Measurements from ENCODE around the gene SULT4A1.
"Not testable (repeated sequence)": the region's sequence is repeated elsewhere in the genome, so short reads cannot be mapped to it uniquely, and the experiment has no call there.

The SULT4A1 gene

DNA sequence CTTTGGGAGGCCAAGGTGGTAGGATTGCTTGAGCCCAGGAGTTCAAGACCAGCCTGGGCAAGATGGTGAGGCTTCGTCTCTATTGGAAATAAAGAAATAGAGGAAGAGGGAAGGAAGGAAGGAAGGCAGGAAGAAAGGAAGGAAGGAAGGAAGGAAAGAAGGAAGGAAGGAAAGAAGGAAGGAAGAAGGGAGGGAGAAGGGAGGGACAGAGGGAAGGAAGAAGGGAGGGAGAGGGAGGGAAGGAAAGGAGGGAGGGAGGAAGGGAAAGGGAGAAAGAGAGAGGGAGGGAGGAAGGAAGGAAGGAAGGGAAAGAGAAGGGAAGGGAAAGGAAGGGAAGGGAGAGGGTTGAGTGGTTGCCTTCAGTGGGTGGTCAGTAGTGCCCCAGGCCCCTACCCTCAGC is 47.4 kb upstream of the SULT4A1 start:
- no peaks in the 10 kb centered on the region for H3K4me1 ChIP-seq (ENCODE audit: insufficient read depth, low read length, severe bottlenecking)
- H3K27ac ChIP-seq (ENCODE audit: low read depth, low read length, poor library complexity, severe bottlenecking): no peak overlapping the region
- no peaks in the 10 kb centered on the region; the same call in 1 of the 2 replicates for H3K27me3 ChIP-seq (ENCODE audit: insufficient read depth, low read length)
- H3K9me2 ChIP-seq (ENCODE audit: low read depth, low read length): no peaks in the 10 kb centered on the region
- no peaks in the 10 kb centered on the region for H3K36me3 ChIP-seq (ENCODE audit: insufficient read depth, low read length)
- no peak overlapping the region for H3K9ac ChIP-seq (ENCODE audit: low read length)
- no peak for TF ChIP-seq EZH2 (IDR thresholded peaks at IDR 0.05; ENCODE audit: borderline replicate concordance, low read length)
- TF ChIP-seq, protein P1, sequence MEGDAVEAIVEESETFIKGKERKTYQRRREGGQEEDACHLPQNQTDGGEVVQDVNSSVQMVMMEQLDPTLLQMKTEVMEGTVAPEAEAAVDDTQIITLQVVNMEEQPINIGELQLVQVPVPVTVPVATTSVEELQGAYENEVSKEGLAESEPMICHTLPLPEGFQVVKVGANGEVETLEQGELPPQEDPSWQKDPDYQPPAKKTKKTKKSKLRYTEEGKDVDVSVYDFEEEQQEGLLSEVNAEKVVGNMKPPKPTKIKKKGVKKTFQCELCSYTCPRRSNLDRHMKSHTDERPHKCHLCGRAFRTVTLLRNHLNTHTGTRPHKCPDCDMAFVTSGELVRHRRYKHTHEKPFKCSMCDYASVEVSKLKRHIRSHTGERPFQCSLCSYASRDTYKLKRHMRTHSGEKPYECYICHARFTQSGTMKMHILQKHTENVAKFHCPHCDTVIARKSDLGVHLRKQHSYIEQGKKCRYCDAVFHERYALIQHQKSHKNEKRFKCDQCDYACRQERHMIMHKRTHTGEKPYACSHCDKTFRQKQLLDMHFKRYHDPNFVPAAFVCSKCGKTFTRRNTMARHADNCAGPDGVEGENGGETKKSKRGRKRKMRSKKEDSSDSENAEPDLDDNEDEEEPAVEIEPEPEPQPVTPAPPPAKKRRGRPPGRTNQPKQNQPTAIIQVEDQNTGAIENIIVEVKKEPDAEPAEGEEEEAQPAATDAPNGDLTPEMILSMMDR (IDR thresholded peaks at IDR 0.05; ENCODE audit: low read length): no peak
- no peaks in the 10 kb centered on the region for H3K9me3 ChIP-seq (ENCODE audit: low read length)
- no peak overlapping the region for H3K4me3 ChIP-seq (ENCODE audit: low read depth, low read length, poor library complexity, severe bottlenecking)
- no peaks in the 10 kb centered on the region for H3F3A ChIP-seq (ENCODE audit: insufficient read depth, low read length)
- H2AFZ ChIP-seq (ENCODE audit: low read length): no peak overlapping the region
- H4K20me1 ChIP-seq (ENCODE audit: insufficient read depth, low read length): no peaks in the 10 kb centered on the region
- no peaks in the 10 kb centered on the region for H3K79me2 ChIP-seq (ENCODE audit: insufficient read depth, low read length)
- no peak overlapping the region for H3K4me2 ChIP-seq (ENCODE audit: low read length)

DNA sequence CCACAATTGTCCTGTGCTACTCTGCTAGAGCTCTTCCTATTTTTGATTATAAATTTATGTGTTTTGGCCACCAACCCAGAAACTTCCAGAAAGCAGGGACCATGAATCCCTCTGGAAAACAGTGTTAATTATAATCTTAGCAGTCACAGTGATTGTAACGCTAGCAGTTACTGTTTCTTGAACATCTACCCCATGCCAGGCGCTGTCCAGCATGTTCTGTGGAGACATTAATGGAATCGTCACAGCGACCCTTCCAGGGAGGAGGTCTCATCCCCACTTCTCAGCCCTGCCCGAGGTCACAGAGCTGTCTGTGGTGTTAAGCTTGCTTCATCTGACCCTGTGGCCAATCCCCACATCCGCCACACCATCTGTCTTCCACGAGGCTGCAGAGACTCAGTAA is 43.4 kb upstream of the SULT4A1 start:
- no peaks in the 10 kb centered on the region for H3K36me3 ChIP-seq (ENCODE audit: insufficient read depth, low read length)
- H3K79me2 ChIP-seq (ENCODE audit: insufficient read depth, low read length): no peaks in the 10 kb centered on the region
- no peaks in the 10 kb centered on the region for H3K9me2 ChIP-seq (ENCODE audit: low read depth, low read length)
- H3K4me2 ChIP-seq (ENCODE audit: low read length): no peak overlapping the region
- no peak overlapping the region for H3K4me3 ChIP-seq (ENCODE audit: low read depth, low read length, poor library complexity, severe bottlenecking)
- no peaks in the 10 kb centered on the region for H4K20me1 ChIP-seq (ENCODE audit: insufficient read depth, low read length)
- no peaks in the 10 kb centered on the region for H3K9me3 ChIP-seq (ENCODE audit: low read length)
- no peaks in the 10 kb centered on the region for H3F3A ChIP-seq (ENCODE audit: insufficient read depth, low read length)
- H3K27me3 ChIP-seq (ENCODE audit: insufficient read depth, low read length): no peaks in the 10 kb centered on the region; the same call in 1 of the 2 replicates
- TF ChIP-seq, protein P1 (IDR thresholded peaks at IDR 0.05; ENCODE audit: low read length): no peak
- no peak for TF ChIP-seq EZH2 (IDR thresholded peaks at IDR 0.05; ENCODE audit: borderline replicate concordance, low read length)
- no peak overlapping the region for H3K9ac ChIP-seq (ENCODE audit: low read length)
- H2AFZ ChIP-seq (ENCODE audit: low read length): no peak overlapping the region
- no peaks in the 10 kb centered on the region for H3K4me1 ChIP-seq (ENCODE audit: insufficient read depth, low read length, severe bottlenecking)
- no peak overlapping the region for H3K27ac ChIP-seq (ENCODE audit: low read depth, low read length, poor library complexity, severe bottlenecking)

DNA sequence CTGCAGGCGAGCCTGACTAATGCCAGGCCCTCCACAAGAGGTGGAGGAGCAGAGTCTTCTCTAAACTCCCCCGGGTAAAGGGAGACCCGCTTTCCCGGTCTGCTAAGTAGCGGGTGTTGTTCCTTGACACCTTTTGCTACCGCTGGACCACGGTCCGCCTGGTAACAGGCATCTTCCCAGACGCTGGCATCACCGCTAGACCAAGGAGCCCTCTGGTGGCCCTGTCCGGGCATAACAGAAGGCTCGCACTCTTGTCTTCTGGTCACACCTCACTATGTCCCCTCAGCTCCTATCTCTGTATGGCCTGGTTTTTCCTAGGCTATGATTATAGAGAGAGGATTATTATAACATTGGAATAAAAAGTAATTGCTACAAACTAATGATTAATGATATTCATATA is 42.1 kb upstream of the SULT4A1 start:
- H3K36me3 ChIP-seq (ENCODE audit: insufficient read depth, low read length): not testable (repeated sequence)

DNA sequence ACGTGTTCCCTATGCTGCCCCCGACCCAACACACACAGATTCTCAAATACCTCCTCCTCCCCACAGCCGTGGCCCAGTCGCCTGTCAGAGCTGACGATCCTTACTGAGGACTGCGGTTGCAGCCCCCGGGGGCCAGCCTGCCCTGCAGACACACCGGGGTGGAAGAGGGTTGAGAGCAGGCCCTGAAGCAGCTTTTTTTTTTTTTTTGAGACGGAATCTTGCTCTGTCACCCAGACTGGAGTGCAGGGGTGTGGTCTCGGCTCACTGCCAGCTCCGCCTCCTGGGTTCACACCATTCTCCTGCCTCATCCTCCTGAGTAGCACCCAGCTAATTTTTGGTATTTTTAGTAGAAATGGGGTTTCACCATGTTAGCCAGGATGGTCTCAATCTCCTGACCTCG is 40.7 kb upstream of the SULT4A1 start:
- H4K20me1 ChIP-seq (ENCODE audit: insufficient read depth, low read length); H3K4me3 ChIP-seq (ENCODE audit: low read depth, low read length, poor library complexity, severe bottlenecking); H3K4me2 ChIP-seq (ENCODE audit: low read length); H3K79me2 ChIP-seq (ENCODE audit: insufficient read depth, low read length); H3K36me3 ChIP-seq (ENCODE audit: insufficient read depth, low read length); H3K27ac ChIP-seq (ENCODE audit: low read depth, low read length, poor library complexity, severe bottlenecking); H3K9me3 ChIP-seq (ENCODE audit: low read length); H2AFZ ChIP-seq (ENCODE audit: low read length); H3K4me1 ChIP-seq (ENCODE audit: insufficient read depth, low read length, severe bottlenecking); H3K27me3 ChIP-seq (ENCODE audit: insufficient read depth, low read length); H3K9ac ChIP-seq (ENCODE audit: low read length); H3F3A ChIP-seq (ENCODE audit: insufficient read depth, low read length); H3K9me2 ChIP-seq (ENCODE audit: low read depth, low read length): not testable (repeated sequence)

More for the DNA sequence above, 42.1 kb upstream of the SULT4A1 start:
- not testable (repeated sequence) for H2AFZ ChIP-seq (ENCODE audit: low read length); H4K20me1 ChIP-seq (ENCODE audit: insufficient read depth, low read length); H3K9ac ChIP-seq (ENCODE audit: low read length); H3F3A ChIP-seq (ENCODE audit: insufficient read depth, low read length); H3K79me2 ChIP-seq (ENCODE audit: insufficient read depth, low read length); H3K4me3 ChIP-seq (ENCODE audit: low read depth, low read length, poor library complexity, severe bottlenecking); H3K4me1 ChIP-seq (ENCODE audit: insufficient read depth, low read length, severe bottlenecking); H3K27ac ChIP-seq (ENCODE audit: low read depth, low read length, poor library complexity, severe bottlenecking); H3K9me2 ChIP-seq (ENCODE audit: low read depth, low read length); H3K27me3 ChIP-seq (ENCODE audit: insufficient read depth, low read length); H3K9me3 ChIP-seq (ENCODE audit: low read length); H3K4me2 ChIP-seq (ENCODE audit: low read length)
